Ishikawa (cell line): ENCODE results near the gene VIPR2.

ENCODE experiments used
- CEBPB ChIP-seq: IDR thresholded peaks from 2 replicates; pipeline ENCODE4 v1.6.1; 2012
- CREB1 ChIP-seq: IDR thresholded peaks from 2 replicates; pipeline ENCODE4 v1.6.1; 2012; ENCODE audit warnings: low read depth
- EGR1 ChIP-seq: IDR thresholded peaks from 2 replicates; pipeline ENCODE4 v1.6.1; 2012
- EP300 ChIP-seq: IDR thresholded peaks from 2 replicates; pipeline ENCODE4 v1.6.1; 2012; ENCODE audit warnings: borderline replicate concordance
- FOXM1 ChIP-seq: IDR thresholded peaks from 2 replicates; pipeline ENCODE4 v1.6.1; 2012; ENCODE audit warnings: low read depth, borderline replicate concordance
- MAX ChIP-seq: IDR thresholded peaks from 2 replicates; pipeline ENCODE4 v1.6.1; 2012
- NFIC ChIP-seq: IDR thresholded peaks from 2 replicates; pipeline ENCODE4 v1.6.1; 2012
- RAD21 ChIP-seq: IDR thresholded peaks from 2 replicates; pipeline ENCODE4 v1.6.1; 2012; ENCODE audit warnings: low read depth
- REST ChIP-seq: IDR thresholded peaks from 2 replicates; pipeline ENCODE4 v1.6.1; 2012; ENCODE audit warnings: low read depth, mild to moderate bottlenecking
- TAF1 ChIP-seq: IDR thresholded peaks from 2 replicates; pipeline ENCODE4 v1.6.1; 2012; ENCODE audit warnings: low read depth, mild to moderate bottlenecking
- TCF12 ChIP-seq: IDR thresholded peaks from 2 replicates; pipeline ENCODE4 v1.6.1; 2012; ENCODE audit warnings: low read depth
- TEAD4 ChIP-seq: IDR thresholded peaks from 2 replicates; pipeline ENCODE4 v1.6.1; 2012
- YY1 ChIP-seq: IDR thresholded peaks from 2 replicates; pipeline ENCODE4 v1.6.1; 2012; ENCODE audit warnings: low read depth
- ZBTB7A ChIP-seq: IDR thresholded peaks from 2 replicates; pipeline ENCODE4 v1.6.1; 2012; ENCODE audit warnings: low read depth
- TF ChIP-seq, protein P1 (sequence below): IDR thresholded peaks from 2 replicates; pipeline ENCODE4 v1.6.1; 2012

VIPR2 gene

DNA sequence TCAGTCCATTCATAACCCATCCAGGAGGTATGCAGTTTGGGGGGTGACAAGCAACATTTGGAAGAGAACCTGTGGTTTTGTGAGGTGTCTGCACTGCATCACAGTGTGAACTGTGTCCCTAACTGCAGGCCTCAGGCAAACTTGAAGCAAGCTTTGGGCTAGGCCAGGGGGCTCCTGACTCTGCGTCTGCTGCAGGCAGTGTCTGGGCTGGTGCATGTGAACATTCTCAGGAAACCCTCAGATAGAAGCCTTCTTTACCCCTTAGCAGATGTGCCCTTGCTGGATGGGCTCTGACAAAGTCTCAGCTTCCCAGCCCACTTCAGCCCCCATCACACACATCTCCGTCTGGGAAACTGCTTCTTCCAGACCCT, 61.0 kb downstream of the VIPR2 start:
- no peak for TF ChIP-seq TEAD4
- TF ChIP-seq, protein P1, sequence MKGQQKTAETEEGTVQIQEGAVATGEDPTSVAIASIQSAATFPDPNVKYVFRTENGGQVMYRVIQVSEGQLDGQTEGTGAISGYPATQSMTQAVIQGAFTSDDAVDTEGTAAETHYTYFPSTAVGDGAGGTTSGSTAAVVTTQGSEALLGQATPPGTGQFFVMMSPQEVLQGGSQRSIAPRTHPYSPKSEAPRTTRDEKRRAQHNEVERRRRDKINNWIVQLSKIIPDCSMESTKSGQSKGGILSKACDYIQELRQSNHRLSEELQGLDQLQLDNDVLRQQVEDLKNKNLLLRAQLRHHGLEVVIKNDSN = no peak

GRCh38 chr7:159083001-159083697, 61.5 kb downstream of the VIPR2 start:
- TF ChIP-seq MAX = no peak
- TF ChIP-seq TAF1 = no peak
- no peak for TF ChIP-seq REST
- TF ChIP-seq YY1 = no peak
- no peak for TF ChIP-seq CREB1
- no peak for TF ChIP-seq EGR1
- TF ChIP-seq NFIC = no peak
- TF ChIP-seq, protein P1 = no peak
- no peak for TF ChIP-seq EP300
- no peak for TF ChIP-seq RAD21
- no peak for TF ChIP-seq FOXM1
- no peak for TF ChIP-seq TCF12

- no peak for TF ChIP-seq ZBTB7A
- no peak for TF ChIP-seq CREB1
- TF ChIP-seq TEAD4 = no peak
- no peak for TF ChIP-seq TAF1
- TF ChIP-seq, protein P1 = no peak
- no peak for TF ChIP-seq NFIC
- TF ChIP-seq RAD21 = no peak
- no peak for TF ChIP-seq YY1
- TF ChIP-seq EGR1 = no peak
- TF ChIP-seq TCF12 = no peak
- TF ChIP-seq FOXM1 = no peak
- no peak for TF ChIP-seq EP300
- no peak for TF ChIP-seq CEBPB
These were observed 65.8 kb downstream of the VIPR2 start for GRCh38 chr7:159078911-159079270.

GRCh38 chr7:159078193-159078910, 66.3 kb downstream of the VIPR2 start:
- TF ChIP-seq REST (no peak), MAX (no peak), YY1 (no peak)

GRCh38 chr7:159076333-159076732, 68.3 kb downstream of the VIPR2 start:
- TF ChIP-seq TAF1 (no peak), NFIC (no peak), CEBPB (no peak), REST (no peak), TCF12 (no peak), EP300 (no peak), ZBTB7A (no peak), MAX (no peak), TEAD4 (no peak), FOXM1 (no peak), EGR1 (no peak), YY1 (no peak), RAD21 (no peak), CREB1 (no peak)
- TF ChIP-seq, protein P1 = no peak
